Activated naive CD4-positive, alpha-beta T cell treated with anti-CD3 and anti-CD28 coated beads, Interleukin-2, amount 50 U/mL, for 72 hours (primary cell): ENCODE results near the gene RUNDC1. TPM values are rescaled to one million over a fixed set of nuclear protein-coding genes. Genes with fewer than 3 reads are reported as not detected.
"Not testable (repeated sequence)": the region's sequence is repeated elsewhere in the genome, so short reads cannot be mapped to it uniquely, and the experiment has no call there.

ENCODE experiments used
- ATAC-seq, 2 donors: fragments of 150-1000 bp; cut with Tn5 transposase; 2 replicates each; pipeline ENCODE4 v1.10.0; 2021; ENCODE audit warnings: mild to moderate bottlenecking in 2 of 2, moderate library complexity in 2 of 2
- DNase-seq, 2 donors: peaks; one replicate each; pipeline ENCODE4 v3.0.0; 2021 to 2022; ENCODE audit warnings: low spot score in 2 of 2
- H3K27ac Mint-ChIP-seq, 2 donors: one replicate each; pipeline ENCODE4 v1.8.0; 2022; ENCODE audit warnings: mild to moderate bottlenecking in 2 of 2, mixed read lengths in 2 of 2
- H3K36me3 Mint-ChIP-seq, 2 donors: one replicate each; pipeline ENCODE4 v1.8.0; 2022; ENCODE audit warnings: mixed read lengths in 2 of 2
- H3K9me3 Mint-ChIP-seq, 2 donors: one replicate each; pipeline ENCODE4 v1.8.0; 2022; ENCODE audit warnings: mixed read lengths in 2 of 2
- total RNA-seq, 2 donors: library from RNA; stranded (reverse); gene quantifications; one replicate each; pipeline ENCODE4 v1.2.3, GENCODE V29; 2022

RUNDC1 gene
- total RNA-seq, 2 donors from 2014 or later, result 10.7 to 15.2 TPM

DNA sequence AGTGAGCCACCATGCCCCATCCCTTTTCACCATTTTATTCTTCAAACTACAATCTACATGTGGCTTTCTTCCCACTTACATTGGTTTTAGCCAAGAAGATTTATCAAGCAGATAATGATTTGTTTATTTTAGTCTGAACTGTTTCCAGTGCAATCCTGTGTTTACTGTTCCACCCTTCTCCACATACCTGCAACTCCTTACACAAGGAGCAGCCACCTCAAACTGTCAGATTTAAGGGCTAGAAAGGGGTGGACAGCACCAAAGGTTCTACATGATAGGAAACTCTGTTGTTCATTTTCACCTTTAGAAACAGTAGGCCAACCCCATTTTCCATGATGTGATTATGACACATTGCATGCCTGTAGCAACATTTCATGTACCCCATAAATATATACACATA is 1.9 kb downstream of the RUNDC1 start:
- Mint-ChIP-seq H3K27ac (peak overlapping the region; percentile 78 to 85), H3K36me3 (peaks cover 9 to 33% of the 10 kb centered on the region in 2 donors), H3K9me3 (no peaks in the 10 kb centered on the region)
- ATAC-seq (no peak), DNase-seq (no peak)

DNA sequence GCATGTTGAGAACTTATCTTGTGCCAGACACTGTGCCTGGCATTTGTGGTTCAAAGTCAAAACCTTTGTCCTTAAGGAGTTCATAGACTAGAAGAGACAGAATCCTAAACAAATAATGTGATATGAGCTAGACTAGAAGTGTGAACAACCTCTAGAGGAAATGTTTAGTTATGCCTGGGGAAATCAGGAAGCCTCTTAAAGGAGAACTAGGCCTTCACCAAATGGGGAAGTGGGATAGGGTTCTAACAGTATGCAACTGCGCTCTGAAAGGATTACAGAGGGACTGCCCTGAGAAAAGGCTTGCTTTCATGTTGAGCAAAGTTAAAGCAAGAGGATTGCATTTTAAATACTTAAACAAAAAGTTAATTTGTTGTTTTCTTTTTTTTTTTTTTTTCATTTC is 4.9 kb downstream of the RUNDC1 start:
- DNase-seq (no peak), ATAC-seq (no peak)
- peaks cover 14 to 56% of the 10 kb centered on the region in 2 donors for H3K36me3 Mint-ChIP-seq
- no peaks in the 10 kb centered on the region for H3K9me3 Mint-ChIP-seq
- H3K27ac Mint-ChIP-seq, result peak overlapping the region in 1 of 2 donors; percentile 4

GRCh38 chr17:42989141-42989540 is 8.8 kb downstream of the RUNDC1 start:
- ATAC-seq (no peak), DNase-seq (no peak)
- H3K36me3 Mint-ChIP-seq, result peaks cover 15 to 46% of the 10 kb centered on the region in 2 donors
- no peak overlapping the region for H3K27ac Mint-ChIP-seq
- H3K9me3 Mint-ChIP-seq, result no peaks in the 10 kb centered on the region

DNA sequence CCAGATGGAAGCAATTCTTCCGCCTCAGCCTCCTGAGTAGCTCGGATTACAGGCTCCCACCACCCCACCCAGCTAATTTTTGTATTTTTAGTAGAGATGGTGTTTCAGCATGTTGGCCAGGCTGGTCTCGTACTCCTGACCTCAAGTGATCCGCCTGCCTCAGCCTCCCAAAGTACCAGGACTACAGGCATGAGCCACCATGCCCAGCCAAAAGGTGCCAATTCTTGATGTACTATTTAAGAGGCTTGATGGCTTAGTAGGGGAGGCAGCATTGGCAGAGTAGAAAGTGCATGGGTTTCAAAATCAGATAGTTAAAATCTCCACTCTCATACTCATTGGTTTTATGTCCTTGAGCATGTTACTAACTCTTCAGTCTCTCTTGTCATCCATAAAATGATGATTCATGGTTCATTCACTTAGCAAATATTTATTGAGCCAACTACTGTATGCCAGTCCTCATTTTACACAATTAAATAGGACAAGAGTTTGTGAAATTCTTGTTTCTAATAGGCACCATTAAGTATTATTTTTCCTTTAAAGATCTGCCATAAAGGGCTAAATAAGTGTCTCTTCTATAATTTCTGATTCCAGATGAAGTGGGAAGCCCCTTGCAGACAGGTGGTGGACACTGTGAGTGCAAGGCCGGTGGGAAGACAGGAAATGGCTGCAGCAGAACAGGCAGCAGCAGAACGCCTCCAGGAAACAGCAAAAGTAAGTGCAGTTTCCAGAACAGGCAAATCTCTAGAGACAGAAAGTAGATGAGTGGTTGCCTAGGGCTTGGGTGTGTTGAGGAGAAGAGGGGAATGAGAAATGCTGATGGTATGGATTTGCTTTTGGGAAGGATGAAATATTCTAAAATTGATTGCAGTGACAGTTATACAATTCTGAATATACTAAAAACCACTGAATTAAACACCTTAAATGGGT is 9.6 kb downstream of the RUNDC1 start:
- Mint-ChIP-seq H3K36me3 (peaks cover 15 to 41% of the 10 kb centered on the region in 2 donors), H3K9me3 (no peaks in the 10 kb centered on the region), H3K27ac (no peak overlapping the region)
- ATAC-seq (no peak), DNase-seq (no peak)

- peaks cover 15 to 35% of the 10 kb centered on the region in 2 donors for H3K36me3 Mint-ChIP-seq
- ATAC-seq (no peak), DNase-seq (no peak)
- H3K9me3 Mint-ChIP-seq, result no peaks in the 10 kb centered on the region
- H3K27ac Mint-ChIP-seq, result peak overlapping the region in 1 of 2 donors; percentile 72
Measured at GRCh38 chr17:42991471-42991870, 11.1 kb downstream of the RUNDC1 start.

- H3K36me3 Mint-ChIP-seq, result peaks cover 15 to 31% of the 10 kb centered on the region in 2 donors
- no peaks in the 10 kb centered on the region for H3K9me3 Mint-ChIP-seq
- ATAC-seq, result no peak
- no peak overlapping the region for H3K27ac Mint-ChIP-seq
- DNase-seq, result no peak
Measured at GRCh38 chr17:42992872-42993271, 12.5 kb downstream of the RUNDC1 start.

- peaks cover 24 to 27% of the 10 kb centered on the region in 2 donors for H3K36me3 Mint-ChIP-seq
- peak overlapping the region; percentile 6 to 32 for H3K27ac Mint-ChIP-seq
- not testable (repeated sequence) for DNase-seq, ATAC-seq, H3K9me3 Mint-ChIP-seq
Measured at GRCh38 chr17:42993913-42994312, 13.5 kb downstream of the RUNDC1 start.

- ATAC-seq (no peak), DNase-seq (no peak)
- no peaks in the 10 kb centered on the region for H3K9me3 Mint-ChIP-seq
- peak overlapping the region in 1 of 2 donors; percentile 100 for H3K27ac Mint-ChIP-seq
- peaks cover 30 to 32% of the 10 kb centered on the region in 2 donors for H3K36me3 Mint-ChIP-seq
Measured at GRCh38 chr17:42997390-42997983, 17.1 kb downstream of the RUNDC1 start.

DNA sequence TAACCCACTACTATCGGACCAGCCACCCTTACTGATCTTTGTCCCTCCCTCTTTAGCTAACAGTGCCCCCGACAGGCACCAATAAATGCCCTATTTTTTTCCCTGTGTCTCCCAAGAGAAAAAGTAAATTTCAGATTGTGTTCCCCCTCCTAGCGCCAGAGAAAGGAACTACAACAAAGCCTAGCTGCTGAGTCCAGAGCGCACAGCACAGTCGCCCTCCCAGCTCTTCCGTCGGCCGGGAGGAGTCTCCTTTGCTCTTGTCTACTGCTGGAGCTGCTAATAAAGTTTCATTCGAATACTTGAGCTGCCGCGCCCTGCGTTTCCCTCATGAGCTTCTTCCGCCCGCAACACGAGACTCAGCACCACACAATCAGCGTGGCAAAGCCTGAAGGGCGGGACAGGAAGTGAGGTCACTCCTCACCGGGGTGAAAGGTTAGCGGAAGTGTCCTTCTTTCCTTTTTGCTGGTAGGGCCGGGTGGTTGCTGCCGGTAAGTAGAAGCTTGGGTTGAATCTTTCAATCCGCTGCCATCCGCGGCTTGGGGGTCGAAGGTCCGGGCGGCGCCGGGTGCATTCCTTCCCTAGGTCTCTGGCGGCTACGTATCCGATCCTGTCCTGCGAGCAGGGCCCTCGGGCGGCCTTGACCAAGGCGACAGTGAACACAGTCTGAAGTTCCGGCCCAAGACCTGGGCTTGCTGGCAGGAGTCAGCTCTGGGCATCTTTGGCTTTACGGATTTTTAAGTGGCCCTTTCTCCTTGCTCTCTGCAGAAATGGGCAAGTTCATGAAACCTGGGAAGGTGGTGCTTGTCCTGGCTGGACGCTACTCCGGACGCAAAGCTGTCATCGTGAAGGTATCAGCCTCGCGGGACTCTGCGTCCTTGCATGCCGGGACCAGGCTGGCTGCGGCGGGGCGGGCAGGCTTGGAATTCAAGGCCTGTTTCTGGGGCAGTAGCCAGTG is 17.9 kb downstream of the RUNDC1 start, which contains the start of gene RPL27:
Gene RPL27, plus strand, starts transcription at position 436 of the 955 bp plus-strand sequence. Its CDS starts 332 bp downstream, at position 768.
- Mint-ChIP-seq H3K36me3 (peaks cover 30 to 32% of the 10 kb centered on the region in 2 donors), H3K9me3 (no peaks in the 10 kb centered on the region), H3K27ac (peak within 1 kb of the TSS; percentile 100)
- peak; percentile 97 to 99 for ATAC-seq
- peak; percentile 93 to 96 for DNase-seq

DNA sequence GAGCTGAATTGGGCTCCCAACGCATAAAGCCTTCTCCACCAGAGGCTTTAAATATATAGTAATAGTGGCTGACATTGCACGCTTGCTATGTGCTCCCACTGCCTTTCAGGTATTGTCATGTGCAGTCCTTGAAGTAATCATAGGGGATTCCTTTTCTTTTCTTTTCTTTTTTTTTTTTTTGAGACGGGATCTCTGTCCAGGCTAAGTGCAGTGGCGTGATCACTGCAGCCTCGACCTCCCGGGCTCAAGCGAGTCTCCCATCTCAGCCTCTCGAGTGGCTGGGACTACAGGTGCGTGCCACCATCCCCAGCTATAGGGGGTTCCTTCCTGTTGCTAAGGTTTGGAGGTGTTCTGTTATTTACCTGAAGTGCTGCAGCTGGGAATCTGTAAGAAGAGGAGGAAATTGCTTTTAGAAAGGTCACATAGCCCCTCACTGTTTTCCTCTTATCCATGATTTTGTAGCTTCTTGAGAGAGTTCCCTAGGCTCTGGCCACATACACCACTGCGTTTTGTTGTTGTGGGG is 18.7 kb downstream of the RUNDC1 start:
- Mint-ChIP-seq H3K27ac (peak overlapping the region; percentile 100), H3K36me3 (peaks cover 30 to 32% of the 10 kb centered on the region in 2 donors), H3K9me3 (no peaks in the 10 kb centered on the region)
- ATAC-seq (no peak), DNase-seq (no peak)

- ATAC-seq, H3K9me3 Mint-ChIP-seq, DNase-seq: not testable (repeated sequence)
- H3K27ac Mint-ChIP-seq, result peak overlapping the region; percentile 86 to 100
- peaks cover 30 to 32% of the 10 kb centered on the region in 2 donors for H3K36me3 Mint-ChIP-seq
Measured at GRCh38 chr17:43000894-43001293, 20.5 kb downstream of the RUNDC1 start.

DNA sequence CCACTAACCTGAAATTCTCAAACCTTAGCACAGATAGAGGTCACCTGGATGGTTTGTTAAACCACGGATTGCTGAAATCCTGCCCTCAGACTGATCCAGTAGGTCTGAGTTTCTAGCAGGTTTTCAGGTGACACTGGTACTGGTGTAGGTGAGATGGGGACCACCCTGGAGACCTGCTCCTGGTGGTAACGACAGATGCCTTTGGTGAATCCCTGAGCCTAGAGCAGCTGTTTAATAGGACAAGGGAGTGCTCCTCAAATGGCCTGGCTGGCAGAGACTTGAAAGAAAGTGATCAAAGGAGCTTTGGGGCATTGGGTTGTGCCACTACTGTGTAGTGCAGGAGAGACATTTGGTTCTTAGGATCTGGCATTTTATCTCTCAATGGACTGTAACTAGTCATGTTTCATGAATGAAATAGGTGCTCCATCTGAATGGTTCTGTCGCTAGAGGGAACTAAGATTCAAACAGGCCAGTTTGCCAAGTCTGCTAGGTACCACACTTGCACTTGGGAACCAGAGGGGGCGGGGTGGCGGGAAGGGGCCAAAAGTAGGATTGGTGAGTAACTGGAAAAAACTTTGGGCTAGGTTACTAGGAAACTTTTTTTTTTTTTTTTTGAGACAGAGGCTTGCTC is 23.3 kb downstream of the RUNDC1 start:
- ATAC-seq, result no peak
- peak overlapping the region; percentile 64 to 79 for H3K27ac Mint-ChIP-seq
- no peak for DNase-seq
- H3K9me3 Mint-ChIP-seq, result no peaks in the 10 kb centered on the region
- peaks cover 24 to 38% of the 10 kb centered on the region in 2 donors for H3K36me3 Mint-ChIP-seq

DNA sequence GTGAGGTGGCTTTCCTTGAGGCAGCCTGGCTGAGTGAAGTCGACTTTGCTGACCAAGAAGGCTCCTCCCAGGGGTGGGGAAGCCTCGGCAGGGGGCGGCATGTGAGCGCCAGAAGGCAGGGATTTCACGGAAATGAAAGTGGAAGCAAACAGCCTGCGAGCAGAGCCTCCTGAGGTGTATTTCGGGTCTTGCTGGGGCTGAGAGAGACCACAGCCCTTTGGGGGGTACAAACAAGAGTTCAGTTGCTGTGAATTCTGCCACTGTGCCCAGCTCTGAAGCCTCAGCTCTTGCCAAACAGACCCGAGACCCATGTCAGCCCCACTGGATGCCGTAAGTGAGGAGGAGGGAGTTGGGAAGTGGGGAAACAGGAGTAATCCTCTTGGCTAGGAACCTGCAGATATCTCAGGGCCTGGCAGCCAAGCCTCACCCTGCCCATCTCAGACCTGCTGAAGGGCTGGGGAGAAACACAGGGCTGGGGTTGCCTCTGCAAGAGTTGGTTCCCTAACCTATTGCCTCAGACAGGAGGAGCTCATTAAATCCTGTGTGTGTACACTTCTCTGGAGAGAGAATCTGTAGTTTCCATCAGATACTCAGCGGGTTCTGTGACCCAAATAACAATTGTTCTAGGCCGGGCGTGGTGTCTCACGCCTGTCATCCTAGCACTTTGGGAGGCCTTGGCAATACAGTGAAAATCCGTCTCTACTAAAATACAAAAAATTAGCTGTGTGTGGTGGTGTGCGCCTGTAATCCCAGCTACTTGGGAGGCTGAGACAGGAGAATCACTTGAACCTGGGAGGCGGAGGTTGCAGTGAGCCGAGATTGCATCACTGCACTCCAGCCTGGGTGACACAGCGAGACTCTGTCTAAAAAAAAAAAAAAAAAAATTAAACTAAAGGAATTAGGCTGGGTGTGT is 26.5 kb downstream of the RUNDC1 start, which contains the start of gene IFI35:
Gene IFI35, plus strand, starts transcription at position 146 of the 913 bp plus-strand sequence. Its CDS starts 164 bp downstream, at position 310.
- H3K27ac Mint-ChIP-seq, result peak within 1 kb of the TSS; percentile 98 to 100
- peaks cover 3 to 15% of the 10 kb centered on the region in 2 donors for H3K36me3 Mint-ChIP-seq
- no peaks in the 10 kb centered on the region for H3K9me3 Mint-ChIP-seq

GRCh38 chr17:43010667-43011308 is 30.4 kb downstream of the RUNDC1 start:
- Mint-ChIP-seq H3K9me3 (no peaks in the 10 kb centered on the region), H3K27ac (peak overlapping the region in 1 of 2 donors; percentile 7), H3K36me3 (peaks cover 0 to 22% of the 10 kb centered on the region in 2 donors)
- no peak for DNase-seq
- no peak for ATAC-seq

More for the DNA sequence above, 26.5 kb downstream of the RUNDC1 start, which contains the start of gene IFI35:
- DNase-seq (peak; percentile 84 to 86), ATAC-seq (peak; percentile 92 to 95)
